GM23248 (cell line): ENCODE data around the gene ALG9.

Source experiments
- EZH2 ChIP-seq: fragments of 200-600 bp; sonication (generic); IDR thresholded peaks from 2 replicates; pipeline ENCODE4 v1.6.1; 2018; ENCODE audit warnings: antibody characterized with exemption, mild to moderate bottlenecking; ENCODE audit not compliant: insufficient read depth, poor library complexity, severe bottlenecking
- EZH2phosphoT487 ChIP-seq: fragments of 200-600 bp; sonication (generic); IDR thresholded peaks from 2 replicates; pipeline ENCODE4 v1.6.1; 2018; ENCODE audit warnings: antibody characterized with exemption, moderate library complexity, mild to moderate bottlenecking, low read depth; ENCODE audit not compliant: insufficient read depth

GRCh38 chr11:111918390-111919256, 47.2 kb upstream of the ALG9 start, which contains the start of gene C11orf52:
- TF ChIP-seq EZH2 = no peak
- TF ChIP-seq EZH2phosphoT487 = no peak
